Stimulated activated CD8-positive, alpha-beta memory T cell treated with anti-CD3 and anti-CD28 coated beads, Interleukin-7, amount 100 ng/mL, for 24 hours (primary cell): Measurements from ENCODE around the gene SPOCD1.

Experiments
- DNase-seq: peaks from one replicate; pipeline ENCODE4 v3.0.0-alpha.2; 2020; ENCODE audit warnings: low read depth

SPOCD1 gene

GRCh38 chr1:31815752-31816500 is at the start of gene SPOCD1:
Gene SPOCD1 (minus strand): TSS chr1:31816022. CDS start chr1:31815333, 689 bp downstream.
- DNase-seq = peak; percentile 80

DNA sequence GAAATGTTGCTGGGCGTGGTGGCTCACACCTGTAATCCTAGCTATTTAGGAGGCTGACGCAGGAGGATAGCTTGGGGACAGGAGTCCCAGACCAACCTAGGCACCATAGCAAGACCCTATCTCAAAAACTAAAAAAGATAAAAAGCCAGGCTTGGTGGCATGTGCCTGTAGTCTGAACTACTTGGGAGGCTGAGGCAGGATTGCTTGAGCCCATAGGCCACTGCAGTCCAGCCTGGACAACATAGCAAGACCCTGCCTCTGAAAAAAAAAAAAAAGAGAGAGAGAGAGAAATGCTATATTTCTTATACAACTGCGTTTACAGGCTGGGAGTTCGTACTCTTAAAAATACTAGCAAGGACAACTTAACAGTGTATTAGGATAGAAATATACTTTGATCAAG is 46.2 kb upstream of the SPOCD1 start:
- DNase-seq = no peak

GRCh38 chr1:31861346-31861745 is 45.5 kb upstream of the SPOCD1 start:
- no peak for DNase-seq

DNA sequence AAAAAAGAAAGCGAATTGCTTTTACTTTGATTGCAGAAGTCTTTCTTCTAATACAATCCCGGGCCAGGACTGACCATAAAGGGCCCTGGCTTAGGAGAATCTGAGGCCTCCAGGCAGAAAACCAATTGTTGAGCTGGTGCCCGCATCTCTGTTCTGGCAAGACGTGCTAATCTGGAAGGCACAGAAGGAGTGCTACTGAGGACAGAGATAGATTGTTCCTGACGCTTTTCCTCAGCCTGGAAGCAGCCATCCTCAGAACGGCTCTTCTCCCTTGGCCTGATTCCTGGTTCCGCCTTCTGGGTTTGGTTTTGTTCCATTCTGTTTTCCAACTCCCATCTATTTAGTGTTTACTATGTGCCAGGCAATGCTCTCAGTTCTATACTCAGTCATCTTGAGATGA is 44.8 kb upstream of the SPOCD1 start:
- DNase-seq = no peak

- no peak for DNase-seq
Observed at GRCh38 chr1:31859719-31860118, 43.9 kb upstream of the SPOCD1 start.

GRCh38 chr1:31859044-31859443 is 43.2 kb upstream of the SPOCD1 start:
- no peak for DNase-seq

- DNase-seq = no peak
Observed at GRCh38 chr1:31857863-31858262, 42.0 kb upstream of the SPOCD1 start.

- no peak for DNase-seq
Observed at GRCh38 chr1:31856140-31856539, 40.3 kb upstream of the SPOCD1 start.

- no peak for DNase-seq
Observed at GRCh38 chr1:31855038-31855845, 39.4 kb upstream of the SPOCD1 start.

GRCh38 chr1:31849653-31850052 is 33.8 kb upstream of the SPOCD1 start:
- DNase-seq = no peak

DNA sequence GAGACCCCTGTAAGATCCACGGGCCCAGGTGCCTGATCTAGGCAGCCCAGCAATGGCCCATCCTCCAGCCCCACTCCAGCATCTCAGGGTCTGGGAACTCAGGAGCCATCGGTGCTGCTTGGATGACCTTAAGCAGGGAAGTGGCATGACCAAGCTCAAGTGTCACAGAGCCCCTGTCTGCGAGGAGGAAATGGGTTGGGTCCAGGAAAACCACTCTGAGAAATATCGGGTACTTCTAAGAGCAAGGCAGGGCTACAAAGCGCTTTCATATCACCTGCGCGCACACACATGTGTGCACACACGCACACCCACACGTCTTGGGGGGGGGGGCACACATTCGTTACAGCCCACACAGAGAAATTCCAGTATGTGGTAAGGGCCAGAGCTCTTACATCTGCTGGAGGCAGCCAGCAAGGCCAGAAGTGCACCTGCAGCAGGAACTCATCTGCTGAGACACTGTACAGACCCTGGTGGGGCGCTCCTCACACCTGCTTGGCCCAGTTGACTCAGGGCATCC is 32.6 kb upstream of the SPOCD1 start:
- no peak for DNase-seq

DNA sequence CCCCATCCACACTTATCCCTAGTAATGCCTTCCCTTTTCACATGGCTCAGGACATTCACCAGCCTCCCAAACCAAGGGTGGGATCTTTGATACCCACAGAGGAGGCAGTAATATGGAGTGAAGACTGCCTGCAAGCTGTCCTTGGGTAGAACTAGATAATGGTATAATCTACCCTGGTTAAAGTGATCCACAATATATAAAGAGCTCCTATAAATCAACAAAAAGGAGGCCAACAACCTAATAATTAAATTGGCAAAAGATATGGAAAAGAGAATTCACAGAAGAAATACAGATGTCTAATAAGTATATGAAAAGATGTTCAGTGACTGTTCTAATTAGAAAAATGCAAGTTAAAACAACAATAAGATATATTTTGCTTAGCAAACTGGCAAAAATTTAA is 30.7 kb upstream of the SPOCD1 start:
- no peak for DNase-seq

- DNase-seq = no peak
Observed at GRCh38 chr1:31843506-31843905, 27.7 kb upstream of the SPOCD1 start.

DNA sequence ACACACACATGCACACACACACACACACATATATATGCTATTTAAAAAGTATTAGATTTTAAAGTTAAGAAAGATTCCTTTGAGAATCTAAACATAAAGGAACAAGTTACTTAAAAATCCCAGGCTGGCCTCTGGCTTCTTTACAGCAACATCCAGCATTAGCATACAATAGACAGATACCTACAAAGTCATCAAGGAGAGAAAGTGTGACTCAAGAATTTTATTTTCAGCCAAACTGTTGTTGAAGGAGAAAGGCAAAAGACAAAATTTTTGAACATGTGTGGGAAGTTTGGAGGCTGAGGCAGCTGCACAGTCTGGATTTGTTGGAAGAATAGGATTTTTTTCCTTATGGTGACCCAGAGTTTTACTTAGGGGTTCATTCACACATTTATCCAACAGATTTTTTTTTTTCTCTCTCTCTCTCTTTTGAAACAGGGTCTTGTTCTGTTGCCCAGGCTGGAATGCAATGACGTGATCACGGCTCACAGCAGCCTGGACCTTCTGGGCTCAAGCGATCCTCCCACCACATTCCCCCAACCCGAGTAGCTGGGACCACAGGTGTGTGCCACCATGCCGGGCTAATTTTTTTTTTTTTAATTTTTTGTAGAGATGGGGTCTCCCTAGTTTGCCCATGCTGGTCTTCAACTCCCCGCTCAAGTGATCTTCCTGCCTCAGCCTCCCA is 24.0 kb upstream of the SPOCD1 start:
- DNase-seq = no peak

GRCh38 chr1:31837451-31838158 is 21.8 kb upstream of the SPOCD1 start:
- DNase-seq = no peak

DNA sequence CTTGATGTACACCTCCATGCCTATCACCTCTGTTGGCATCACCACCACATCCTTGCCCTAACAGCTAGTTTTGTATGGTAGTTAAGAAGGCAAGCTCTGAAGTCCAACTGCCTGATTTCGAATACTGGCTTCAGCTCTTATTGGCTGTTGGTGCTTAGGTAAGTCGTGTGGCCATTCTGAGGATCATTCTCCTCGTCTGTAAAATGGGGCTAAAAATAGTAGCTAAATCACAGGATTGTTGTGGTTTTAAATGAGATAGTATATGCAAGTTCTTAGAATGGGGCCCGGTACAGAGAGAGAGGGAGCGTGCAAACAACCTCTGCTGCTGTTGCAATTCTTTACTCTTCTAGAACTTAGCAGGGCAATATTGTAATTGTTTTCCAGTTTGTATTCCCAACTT is 20.8 kb upstream of the SPOCD1 start:
- DNase-seq = no peak

DNA sequence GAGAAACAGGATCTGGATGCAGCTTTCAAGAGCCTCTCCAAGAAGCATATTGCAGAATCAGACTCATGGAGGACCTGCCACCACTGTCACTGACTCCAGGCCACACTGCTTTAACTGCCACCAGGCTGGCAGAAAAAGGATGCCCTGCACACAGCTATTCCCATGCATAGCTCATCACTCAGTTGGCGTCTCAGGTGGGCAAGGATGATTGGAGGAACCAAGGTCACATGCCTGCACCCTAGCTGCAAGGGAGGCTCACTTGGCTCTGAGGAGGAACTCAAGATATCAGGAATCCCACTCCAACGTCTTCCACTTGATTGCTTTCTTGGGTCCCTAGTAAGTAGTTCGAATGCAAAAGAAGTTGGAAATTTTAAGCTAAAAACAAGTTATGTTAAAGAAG is 19.6 kb upstream of the SPOCD1 start:
- no peak for DNase-seq

DNA sequence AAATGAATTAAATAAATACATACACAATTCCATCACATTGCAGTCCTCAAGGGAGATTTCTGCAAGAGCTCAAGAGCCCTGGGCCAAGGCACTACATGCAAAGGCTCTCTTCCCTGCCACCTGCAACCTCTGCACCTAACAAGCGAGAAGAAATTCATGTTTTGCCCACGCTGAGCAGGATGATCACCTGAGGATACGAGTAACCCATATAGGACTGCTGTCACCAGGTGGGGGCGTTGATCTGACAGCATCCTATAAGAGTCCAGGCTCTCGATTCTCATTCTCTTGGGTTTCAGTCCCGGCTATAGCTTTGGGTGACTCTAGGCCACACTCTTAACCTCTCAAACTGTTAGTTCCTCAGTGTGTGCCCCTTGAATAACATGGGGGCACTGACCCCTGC is 18.7 kb upstream of the SPOCD1 start:
- DNase-seq = no peak

DNA sequence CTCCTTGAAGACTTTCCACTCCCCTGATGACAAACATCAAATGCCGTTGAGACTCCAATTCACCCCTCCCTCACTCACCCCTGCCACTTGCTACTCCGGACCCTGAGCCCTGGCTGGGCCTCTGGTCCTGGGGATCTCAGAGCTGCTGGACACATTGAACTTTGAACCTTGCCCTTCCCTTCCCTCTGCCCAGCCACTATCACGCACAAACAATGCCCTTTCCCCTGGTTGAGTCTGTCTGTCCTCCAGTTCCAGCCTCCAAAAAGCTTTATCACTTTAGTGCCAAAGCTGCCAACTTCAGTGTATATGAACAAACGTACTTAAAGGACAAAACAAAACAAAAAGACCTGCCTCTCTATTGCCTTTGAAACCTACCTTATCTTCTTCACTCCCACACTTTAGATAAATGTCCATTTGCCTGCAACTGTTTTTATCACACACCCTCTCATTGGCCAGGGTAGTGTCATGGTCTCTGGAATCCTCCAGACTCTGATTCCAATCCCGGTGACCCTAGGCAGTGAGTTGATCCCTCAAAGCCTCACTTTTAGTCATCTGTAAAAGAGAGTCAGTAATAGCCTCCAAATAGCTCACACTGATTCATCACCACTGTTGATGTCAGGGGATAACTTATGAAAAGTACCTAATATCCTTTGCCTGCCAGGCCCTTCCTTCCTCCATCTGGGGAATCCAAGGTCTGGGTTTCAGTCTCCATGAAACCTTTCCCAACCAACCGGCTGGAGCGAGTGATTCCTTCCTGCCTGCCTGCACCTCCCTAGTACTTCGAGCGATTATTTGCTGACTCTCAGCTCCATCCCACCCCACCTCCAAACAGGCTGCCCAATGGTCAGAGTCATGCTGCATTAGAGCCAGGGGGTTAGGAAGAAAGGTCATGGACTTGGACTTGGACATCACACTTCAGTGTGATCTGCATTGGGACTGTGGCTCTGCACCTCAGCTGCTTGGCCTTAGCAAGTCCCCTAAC is 15.9 kb upstream of the SPOCD1 start:
- DNase-seq = no peak

DNA sequence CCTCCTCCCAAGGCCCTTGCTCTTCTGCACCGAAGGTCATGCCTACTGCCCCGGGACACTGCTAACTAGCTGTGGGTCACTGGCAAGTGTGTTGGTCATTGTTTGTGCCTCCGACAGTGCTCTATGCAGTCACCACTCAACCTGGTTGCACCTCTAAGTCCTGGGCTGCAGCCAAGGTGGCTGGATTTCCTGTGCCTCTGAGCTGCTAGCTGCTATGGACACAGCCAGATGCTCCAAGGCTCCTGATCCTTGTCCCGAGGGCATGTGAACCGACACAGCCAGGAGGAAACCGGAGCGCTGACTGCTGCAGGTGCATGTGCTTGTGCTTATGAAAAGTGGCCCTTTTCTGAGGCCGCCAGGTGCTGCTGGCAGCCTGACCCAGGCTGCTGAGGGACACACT is 14.7 kb upstream of the SPOCD1 start:
- no peak for DNase-seq

DNA sequence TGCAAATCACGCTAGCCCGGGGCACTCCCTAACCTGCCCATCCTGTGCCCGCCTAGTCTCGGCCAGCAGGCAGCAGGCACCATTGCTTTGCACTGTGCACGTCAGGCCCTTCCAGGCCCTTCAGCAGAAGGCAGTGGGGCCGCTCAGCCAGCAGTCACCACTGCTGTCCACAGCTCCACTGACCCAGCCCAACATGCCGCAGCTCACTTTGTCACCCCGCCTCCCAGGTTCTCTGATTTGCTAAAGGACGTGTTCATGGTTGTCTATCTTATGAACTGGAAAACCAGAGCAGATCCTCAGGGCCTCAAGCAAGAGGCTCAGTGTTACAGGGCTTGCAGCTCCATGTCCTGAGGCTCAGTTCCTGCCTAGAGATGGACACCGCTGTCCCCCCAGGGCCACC is 14.2 kb upstream of the SPOCD1 start:
- no peak for DNase-seq
